GM12878 (cell line): Measurements from ENCODE around the gene PTCD2.

Experiments
- ATF2 ChIP-seq: IDR thresholded peaks from 2 replicates; pipeline ENCODE4 v1.6.1; 2012; ENCODE audit warnings: low read length, inconsistent platforms
- CHD4 ChIP-seq: fragments of 200-600 bp; sonication (generic); IDR thresholded peaks from 2 replicates; pipeline ENCODE4 v1.6.1; 2016; ENCODE audit warnings: mild to moderate bottlenecking
- CTCF ChIP-seq, 3 experiments: IDR thresholded peaks in 2 of 3; conservative IDR thresholded peaks in 1 of 3; 2 replicates each; pipeline ENCODE4 v1.5.1; 2011; ENCODE audit warnings: low read depth in 3 of 3, low read length in 3 of 3, mild to moderate bottlenecking in 3 of 3, control low read depth in 2 of 3, moderate library complexity in 2 of 3, inconsistent platforms in 1 of 3, mixed read lengths in 1 of 3; ENCODE audit not compliant: control insufficient read depth in 2 of 3, insufficient read depth in 1 of 3; ENCODE audit errors: extremely low read depth in 1 of 3
- EGR1 ChIP-seq, 2 experiments: IDR thresholded peaks; 1 replicate in 1 of 2; 2 replicates in 1 of 2; pipeline ENCODE4 v1.6.1; 2011 to 2012; ENCODE audit warnings: low read depth in 2 of 2, low read length in 2 of 2, borderline replicate concordance in 1 of 2, mild to moderate bottlenecking in 1 of 2, moderate library complexity in 1 of 2
- EZH2 ChIP-seq: IDR thresholded peaks from 2 replicates; pipeline ENCODE4 v1.6.1; 2012; ENCODE audit warnings: low read depth, mild to moderate bottlenecking, control low read depth, inconsistent platforms, low read length, borderline replicate concordance; ENCODE audit not compliant: control insufficient read depth
- HDAC6 ChIP-seq: fragments of 200-600 bp; sonication (generic); IDR thresholded peaks from one replicate; pipeline ENCODE4 v1.8.0; 2017; ENCODE audit warnings: antibody characterized with exemption; ENCODE audit not compliant: unreplicated experiment
- MAX ChIP-seq: IDR thresholded peaks from 2 replicates; pipeline ENCODE4 v1.6.1; 2012; ENCODE audit warnings: low read depth, low read length, improper control_type of control experiment
- MTA2 ChIP-seq: fragments of 450-650 bp; IDR thresholded peaks from 2 replicates; pipeline ENCODE4 v1.6.1; 2016; ENCODE audit warnings: low read depth, mild to moderate bottlenecking, moderate library complexity
- MYC ChIP-seq: IDR thresholded peaks from 2 replicates; pipeline ENCODE4 v1.6.1; 2011; ENCODE audit warnings: mild to moderate bottlenecking, low read length, moderate library complexity, inconsistent platforms; ENCODE audit not compliant: insufficient read depth, insufficient replicate concordance, insufficient read length, severe bottlenecking
- RAD21 ChIP-seq: IDR thresholded peaks from 2 replicates; pipeline ENCODE4 v1.6.1; 2011; ENCODE audit warnings: mild to moderate bottlenecking, low read depth, low read length, moderate library complexity; ENCODE audit not compliant: insufficient read depth
- TCF12 ChIP-seq: IDR thresholded peaks from 2 replicates; pipeline ENCODE4 v1.6.1; 2011; ENCODE audit warnings: low read depth, mild to moderate bottlenecking, low read length
- YY1 ChIP-seq: IDR thresholded peaks from 2 replicates; pipeline ENCODE4 v1.6.1; 2011; ENCODE audit warnings: low read depth, mild to moderate bottlenecking, low read length
- ZBTB4 ChIP-seq: fragments of 450-650 bp; formaldehyde crosslinking; IDR thresholded peaks from 2 replicates; pipeline ENCODE4 v1.4.0; 2022; ENCODE audit warnings: mild to moderate bottlenecking, moderate library complexity
- TF ChIP-seq, protein P1 (sequence below): IDR thresholded peaks from 2 replicates; pipeline ENCODE4 v1.6.1; 2011; ENCODE audit warnings: low read depth, low read length, improper control_type of control experiment, borderline replicate concordance

- TF ChIP-seq ZBTB4 (CRISPR knock-in tag) (no peak), CTCF (IDR thresholded peaks at IDR 0.05 in 2 of 3, conservative IDR thresholded peaks at IDR 0.05 in 1 of 3; ENCODE audit: control insufficient read depth in 2 of 3, extremely low read depth in 1 of 3, insufficient read depth in 1 of 3, low read depth in 3 of 3, low read length in 3 of 3) (no peak), RAD21 (no peak), TCF12 (no peak), EZH2 (no peak), EGR1 (IDR thresholded peaks at IDR 0.05; ENCODE audit: borderline replicate concordance in 1 of 2, low read depth in 2 of 2, low read length in 2 of 2) (no peak), ATF2 (no peak), CHD4 (no peak), YY1 (no peak), MAX (no peak), MYC (no peak), HDAC6 (no peak), MTA2 (no peak)
- TF ChIP-seq, protein P1, sequence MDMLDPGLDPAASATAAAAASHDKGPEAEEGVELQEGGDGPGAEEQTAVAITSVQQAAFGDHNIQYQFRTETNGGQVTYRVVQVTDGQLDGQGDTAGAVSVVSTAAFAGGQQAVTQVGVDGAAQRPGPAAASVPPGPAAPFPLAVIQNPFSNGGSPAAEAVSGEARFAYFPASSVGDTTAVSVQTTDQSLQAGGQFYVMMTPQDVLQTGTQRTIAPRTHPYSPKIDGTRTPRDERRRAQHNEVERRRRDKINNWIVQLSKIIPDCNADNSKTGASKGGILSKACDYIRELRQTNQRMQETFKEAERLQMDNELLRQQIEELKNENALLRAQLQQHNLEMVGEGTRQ = no peak
Observed at GRCh38 chr5:72351376-72351775, 31.2 kb downstream of the PTCD2 start.
